Ovary (tissue), 3 donors: Measurements from ENCODE around the gene ADAMTS12.

Experiments
- CTCF ChIP-seq, 3 donors: fragments of 450-650 bp in 2 of 3; fragments of 200-600 bp in 1 of 3; IDR thresholded peaks; one replicate each; pipeline versions ENCODE4 v1.5.1 to v1.8.0; 2016 to 2022; ENCODE audit warnings: antibody characterized with exemption in 3 of 3, mild to moderate bottlenecking in 1 of 3
- POLR2A ChIP-seq: fragments of 450-650 bp; IDR thresholded peaks from one replicate; pipeline ENCODE4 v1.6.1; 2017; ENCODE audit warnings: antibody characterized with exemption, mild to moderate bottlenecking, moderate library complexity
- donor health status: DM: no; HTN: no; CAD: no.

GRCh38 chr5:33738967-33739366 lies 152.8 kb downstream of the ADAMTS12 start:
- no peak for TF ChIP-seq CTCF (IDR thresholded peaks at IDR 0.05)
- TF ChIP-seq POLR2A = no peak
